HEK293 (cell line): ENCODE results near the gene SLC18B1.

Experiments used
- CTCF ChIA-PET: fragments of 350-600 bp; formaldehyde crosslinking; extraction: SDS; loops from one replicate; lab custom pipeline; 2021; ENCODE audit warnings: antibody characterized with exemption; lab: Yijun Ruan, JAX
- POLR2A ChIA-PET: fragments of 300-600 bp; formaldehyde crosslinking; extraction: SDS; loops from one replicate; lab custom pipeline; 2020; ENCODE audit warnings: antibody characterized with exemption, inconsistent platforms; lab: Yijun Ruan, JAX
- H3K27ac ChIP-seq: fragments of 200-500 bp; sonication (Bioruptor generic); 2 replicates; pipeline ENCODE4 v1.5.1; 2014; ENCODE audit warnings: low read depth, low read length, control low read depth, inconsistent platforms; ENCODE audit errors: extremely low read depth
- H3K36me3 ChIP-seq, 2 experiments: fragments of 200-500 bp in 1 of 2; sonication (Bioruptor generic) in 1 of 2; 1 replicate in 1 of 2; 2 replicates in 1 of 2; pipeline ENCODE4 v1.5.1; 2014 to 2017; ENCODE audit warnings: inconsistent platforms in 2 of 2, low read length in 2 of 2; ENCODE audit not compliant: control insufficient read depth in 2 of 2, insufficient read depth in 1 of 2
- H3K4me1 ChIP-seq: fragments of 200-500 bp; sonication (Bioruptor generic); 2 replicates; pipeline ENCODE4 v1.5.1; 2014; ENCODE audit warnings: mild to moderate bottlenecking, low read length, inconsistent platforms; ENCODE audit not compliant: control insufficient read depth, insufficient read depth
- H3K4me3 ChIP-seq: 2 replicates; pipeline ENCODE4 v1.5.1; 2011; ENCODE audit warnings: low read depth, mild to moderate bottlenecking, control low read depth, low read length, moderate library complexity
- H3K9me3 ChIP-seq: fragments of 200-500 bp; sonication (Bioruptor generic); 2 replicates; pipeline ENCODE4 v1.5.1; 2014; ENCODE audit warnings: low read depth, low read length, inconsistent platforms; ENCODE audit not compliant: control insufficient read depth, insufficient read depth
- BCL11B ChIP-seq: fragments of 450-650 bp; formaldehyde crosslinking; IDR thresholded peaks from 2 replicates; pipeline ENCODE4 v1.5.1; 2016; ENCODE audit warnings: low read depth, missing biosample characterization, missing genetic modification characterization
- EGR2 ChIP-seq: fragments of 450-650 bp; formaldehyde crosslinking; IDR thresholded peaks from 2 replicates; pipeline ENCODE4 v1.5.1; 2016; ENCODE audit warnings: low read depth, missing biosample characterization, missing genetic modification characterization
- GFI1B ChIP-seq: fragments of 450-650 bp; formaldehyde crosslinking; IDR thresholded peaks from 2 replicates; pipeline ENCODE4 v1.5.1; 2016; ENCODE audit warnings: missing biosample characterization, missing genetic modification characterization
- GLIS1 ChIP-seq: fragments of 450-650 bp; formaldehyde crosslinking; IDR thresholded peaks from 2 replicates; pipeline ENCODE4 v1.5.1; 2016; ENCODE audit warnings: missing biosample characterization, missing genetic modification characterization
- GLIS2 ChIP-seq: fragments of 450-650 bp; formaldehyde crosslinking; IDR thresholded peaks from 2 replicates; pipeline ENCODE4 v1.5.1; 2016; ENCODE audit warnings: missing biosample characterization, missing genetic modification characterization
- REPIN1 ChIP-seq: fragments of 450-650 bp; formaldehyde crosslinking; IDR thresholded peaks from 2 replicates; pipeline ENCODE4 v1.5.1; 2017; ENCODE audit warnings: missing biosample characterization, missing genetic modification characterization, low read depth
- SCRT2 ChIP-seq: fragments of 450-650 bp; formaldehyde crosslinking; IDR thresholded peaks from 2 replicates; pipeline ENCODE4 v1.5.1; 2016; ENCODE audit warnings: missing biosample characterization, missing genetic modification characterization
- SETDB1 ChIP-seq: IDR thresholded peaks from one replicate; pipeline ENCODE4 v1.6.1; 2017; ENCODE audit warnings: mild to moderate bottlenecking, low read length, moderate library complexity, mixed read lengths; ENCODE audit not compliant: insufficient read length
- ZEB2 ChIP-seq: fragments of 450-650 bp; formaldehyde crosslinking; IDR thresholded peaks from 2 replicates; pipeline ENCODE4 v1.5.1; 2016; ENCODE audit warnings: missing biosample characterization, missing genetic modification characterization
- ZNF10 ChIP-seq: fragments of 450-650 bp; formaldehyde crosslinking; IDR thresholded peaks from 2 replicates; pipeline ENCODE4 v1.5.1; 2017; ENCODE audit warnings: missing biosample characterization, missing genetic modification characterization
- ZNF169 ChIP-seq: fragments of 450-650 bp; formaldehyde crosslinking; IDR thresholded peaks from 2 replicates; pipeline ENCODE4 v1.5.1; 2016; ENCODE audit warnings: missing biosample characterization, missing genetic modification characterization
- ZNF292 ChIP-seq: fragments of 450-650 bp; formaldehyde crosslinking; IDR thresholded peaks from 2 replicates; pipeline ENCODE4 v1.5.1; 2016; ENCODE audit warnings: low read depth, missing biosample characterization, missing genetic modification characterization, borderline replicate concordance
- ZNF416 ChIP-seq: fragments of 450-650 bp; formaldehyde crosslinking; IDR thresholded peaks from 2 replicates; pipeline ENCODE4 v1.5.1; 2016; ENCODE audit warnings: missing biosample characterization, missing genetic modification characterization
- ZNF423 ChIP-seq: fragments of 450-650 bp; formaldehyde crosslinking; IDR thresholded peaks from 2 replicates; pipeline ENCODE4 v1.5.1; 2016; ENCODE audit warnings: missing biosample characterization, missing genetic modification characterization
- ZNF549 ChIP-seq: fragments of 450-650 bp; IDR thresholded peaks from 2 replicates; pipeline ENCODE4 v1.5.1; 2018; ENCODE audit warnings: missing biosample characterization, missing genetic modification characterization, mild to moderate bottlenecking, inconsistent platforms, moderate library complexity
- ZNF747 ChIP-seq: fragments of 450-650 bp; formaldehyde crosslinking; IDR thresholded peaks from 2 replicates; pipeline ENCODE4 v1.5.1; 2016; ENCODE audit warnings: missing biosample characterization, missing genetic modification characterization
- ZXDB ChIP-seq: fragments of 450-650 bp; formaldehyde crosslinking; IDR thresholded peaks from 2 replicates; pipeline ENCODE4 v1.5.1; 2016; ENCODE audit warnings: missing biosample characterization, missing genetic modification characterization
- TF ChIP-seq, protein P1 (sequence below): fragments of 450-650 bp; formaldehyde crosslinking; IDR thresholded peaks from 2 replicates; pipeline ENCODE4 v1.5.1; 2016; ENCODE audit warnings: missing biosample characterization, missing genetic modification characterization
- TF ChIP-seq, protein P2 (sequence below): fragments of 450-650 bp; formaldehyde crosslinking; IDR thresholded peaks from 2 replicates; pipeline ENCODE4 v1.5.1; 2016; ENCODE audit warnings: missing biosample characterization, missing genetic modification characterization
- TF ChIP-seq, protein P3 (sequence below): fragments of 450-650 bp; formaldehyde crosslinking; IDR thresholded peaks from 2 replicates; pipeline ENCODE4 v1.5.1; 2016; ENCODE audit warnings: missing biosample characterization, missing genetic modification characterization
- TF ChIP-seq, protein P4 (sequence below): fragments of 450-650 bp; formaldehyde crosslinking; IDR thresholded peaks from 2 replicates; pipeline ENCODE4 v1.5.1; 2017; ENCODE audit warnings: missing biosample characterization, missing genetic modification characterization
- TF ChIP-seq, protein P5 (sequence below): sonication (generic); formaldehyde crosslinking; IDR thresholded peaks from 2 replicates; pipeline ENCODE4 v1.8.1; 2022; ENCODE audit warnings: mild to moderate bottlenecking, moderate library complexity, missing genetic modification reagents

Gene SLC18B1

DNA sequence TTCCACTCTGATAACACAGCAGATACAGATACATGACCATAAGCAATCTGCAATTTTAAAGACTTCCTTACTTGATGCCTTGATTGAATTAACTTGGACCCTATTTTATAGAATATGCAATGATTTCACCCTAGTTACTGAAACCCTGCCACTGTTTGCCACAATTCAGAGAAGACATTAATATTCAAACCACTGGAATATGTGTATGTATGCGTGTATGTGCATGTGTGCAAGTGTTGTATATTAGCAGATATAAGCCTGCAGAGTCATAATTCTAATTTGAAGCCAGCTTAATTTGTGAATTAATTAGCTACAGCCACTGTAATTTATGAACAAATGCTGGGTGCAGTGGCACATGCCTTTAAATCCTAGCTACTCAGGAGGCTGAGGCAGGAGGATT is 50.0 kb downstream of the SLC18B1 start (continued):
- no peak for TF ChIP-seq ZNF292 (tag by site-specific recombination)
- no peak for TF ChIP-seq ZNF169 (tag by site-specific recombination)
- TF ChIP-seq ZNF747 (tag by site-specific recombination): no peak
- TF ChIP-seq, all 188 proteins: peak for 0

DNA sequence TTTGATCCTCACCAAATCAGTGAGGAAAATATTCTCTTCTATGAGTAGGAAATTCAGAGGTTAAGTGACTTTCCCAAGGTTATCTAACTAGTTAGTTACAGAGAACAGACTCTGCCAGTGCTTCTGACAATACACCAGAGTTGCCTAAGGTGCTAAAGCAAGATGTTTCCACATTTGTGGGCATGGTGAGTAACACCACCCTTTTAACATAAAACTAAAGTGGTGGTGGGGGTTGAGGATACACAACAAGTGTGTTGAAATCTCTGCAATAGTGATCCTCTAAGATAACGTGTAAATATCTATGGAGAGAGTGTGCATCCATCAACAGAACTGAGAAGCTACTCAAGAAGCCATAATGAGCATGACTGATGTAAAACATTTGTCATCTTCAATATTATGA is 52.4 kb downstream of the SLC18B1 start:
- ChIA-PET POLR2A (no interaction called here), CTCF (interaction anchor here (0.7 to 1.6 kb wide), 2 partner anchors 18 to 163 kb away, joined by 3 to 5 read pairs; no protein-coding TSS in a partner anchor)
- no peak overlapping the region for H3K4me3 ChIP-seq
- TF ChIP-seq SETDB1 (no peak), BCL11B (tag by site-specific recombination) (no peak), GLIS2 (tag by site-specific recombination) (no peak), ZNF416 (tag by site-specific recombination) (no peak), ZNF423 (no peak), EGR2 (no peak), GFI1B (no peak)
- TF ChIP-seq, protein P1, sequence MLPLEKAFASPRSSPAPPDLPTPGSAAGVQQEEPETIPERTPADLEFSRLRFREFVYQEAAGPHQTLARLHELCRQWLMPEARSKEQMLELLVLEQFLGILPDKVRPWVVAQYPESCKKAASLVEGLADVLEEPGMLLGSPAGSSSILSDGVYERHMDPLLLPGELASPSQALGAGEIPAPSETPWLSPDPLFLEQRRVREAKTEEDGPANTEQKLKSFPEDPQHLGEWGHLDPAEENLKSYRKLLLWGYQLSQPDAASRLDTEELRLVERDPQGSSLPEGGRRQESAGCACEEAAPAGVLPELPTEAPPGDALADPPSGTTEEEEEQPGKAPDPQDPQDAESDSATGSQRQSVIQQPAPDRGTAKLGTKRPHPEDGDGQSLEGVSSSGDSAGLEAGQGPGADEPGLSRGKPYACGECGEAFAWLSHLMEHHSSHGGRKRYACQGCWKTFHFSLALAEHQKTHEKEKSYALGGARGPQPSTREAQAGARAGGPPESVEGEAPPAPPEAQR (tag by site-specific recombination): no peak
- TF ChIP-seq, protein P2, sequence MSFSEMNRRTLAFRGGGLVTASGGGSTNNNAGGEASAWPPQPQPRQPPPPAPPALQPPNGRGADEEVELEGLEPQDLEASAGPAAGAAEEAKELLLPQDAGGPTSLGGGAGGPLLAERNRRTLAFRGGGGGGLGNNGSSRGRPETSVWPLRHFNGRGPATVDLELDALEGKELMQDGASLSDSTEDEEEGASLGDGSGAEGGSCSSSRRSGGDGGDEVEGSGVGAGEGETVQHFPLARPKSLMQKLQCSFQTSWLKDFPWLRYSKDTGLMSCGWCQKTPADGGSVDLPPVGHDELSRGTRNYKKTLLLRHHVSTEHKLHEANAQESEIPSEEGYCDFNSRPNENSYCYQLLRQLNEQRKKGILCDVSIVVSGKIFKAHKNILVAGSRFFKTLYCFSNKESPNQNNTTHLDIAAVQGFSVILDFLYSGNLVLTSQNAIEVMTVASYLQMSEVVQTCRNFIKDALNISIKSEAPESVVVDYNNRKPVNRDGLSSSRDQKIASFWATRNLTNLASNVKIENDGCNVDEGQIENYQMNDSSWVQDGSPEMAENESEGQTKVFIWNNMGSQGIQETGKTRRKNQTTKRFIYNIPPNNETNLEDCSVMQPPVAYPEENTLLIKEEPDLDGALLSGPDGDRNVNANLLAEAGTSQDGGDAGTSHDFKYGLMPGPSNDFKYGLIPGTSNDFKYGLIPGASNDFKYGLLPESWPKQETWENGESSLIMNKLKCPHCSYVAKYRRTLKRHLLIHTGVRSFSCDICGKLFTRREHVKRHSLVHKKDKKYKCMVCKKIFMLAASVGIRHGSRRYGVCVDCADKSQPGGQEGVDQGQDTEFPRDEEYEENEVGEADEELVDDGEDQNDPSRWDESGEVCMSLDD (tag by site-specific recombination): no peak
- no peaks in the 10 kb centered on the region for H3K4me1 ChIP-seq
- no peaks in the 10 kb centered on the region for H3K9me3 ChIP-seq
- no peaks in the 10 kb centered on the region for H3K36me3 ChIP-seq
- no peak overlapping the region for H3K27ac ChIP-seq

DNA sequence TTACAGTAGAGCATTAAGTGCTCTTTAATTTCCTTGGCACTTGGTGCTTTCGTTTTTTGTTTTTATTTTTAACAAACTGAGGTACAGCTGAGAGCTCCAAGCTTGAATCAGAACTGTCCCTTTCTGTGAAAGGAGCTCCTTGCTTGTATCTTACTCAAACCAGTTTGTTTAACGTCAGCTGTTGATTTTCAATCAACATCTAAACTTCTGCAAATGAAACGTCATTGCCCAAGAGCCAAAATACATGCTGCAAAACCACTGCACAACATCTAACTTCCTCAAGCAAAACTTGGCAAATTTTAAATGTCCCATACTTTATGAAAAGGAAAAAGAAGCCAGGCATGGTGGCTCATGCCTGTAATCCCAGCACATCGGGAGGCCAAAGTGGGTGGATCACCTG is 55.9 kb downstream of the SLC18B1 start:
- Histone ChIP-seq H3K27ac (no peak overlapping the region), H3K36me3 (no peaks in the 10 kb centered on the region), H3K4me3 (no peak overlapping the region), H3K4me1 (no peaks in the 10 kb centered on the region), H3K9me3 (no peaks in the 10 kb centered on the region)
- TF ChIP-seq ZNF10 (no peak), GLIS1 (tag by site-specific recombination) (no peak), ZNF292 (tag by site-specific recombination) (no peak), REPIN1 (tag by site-specific recombination) (no peak), ZEB2 (tag by site-specific recombination) (no peak), SCRT2 (tag by site-specific recombination) (no peak), ZXDB (tag by site-specific recombination) (no peak)
- ChIA-PET POLR2A (no interaction called here), CTCF (interaction anchor here (0.9 kb wide), 1 partner anchor 51 kb away, joined by 3 read pairs; no protein-coding TSS in a partner anchor)

DNA sequence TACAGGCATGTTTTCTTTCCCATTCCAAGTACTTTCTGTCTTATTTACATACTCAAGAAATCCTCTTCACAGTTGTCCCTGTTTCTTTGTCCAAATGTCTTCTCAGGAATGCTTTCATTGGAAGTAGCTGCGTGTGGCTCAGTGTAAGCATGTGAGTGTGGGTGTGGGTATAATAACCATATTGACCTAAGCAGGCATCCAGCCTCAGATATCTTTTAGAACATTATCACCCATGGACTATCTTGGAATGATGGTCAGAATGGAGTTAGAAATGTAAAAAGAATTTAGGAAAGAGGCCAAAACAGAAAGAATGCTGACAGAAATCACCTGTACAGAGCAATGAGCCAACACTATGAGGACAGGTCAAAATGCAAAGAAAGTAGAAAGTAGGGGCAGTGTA is 57.2 kb downstream of the SLC18B1 start:
- no peaks in the 10 kb centered on the region for H3K36me3 ChIP-seq
- no peaks in the 10 kb centered on the region for H3K9me3 ChIP-seq
- ChIA-PET CTCF (interaction anchor here (1.0 kb wide), 1 partner anchor 26 kb away, joined by 3 read pairs; no protein-coding TSS in a partner anchor), POLR2A (no interaction called here)
- H3K4me1 ChIP-seq: no peaks in the 10 kb centered on the region
- H3K27ac ChIP-seq: no peak overlapping the region
- no peak overlapping the region for H3K4me3 ChIP-seq
- TF ChIP-seq, protein P3, sequence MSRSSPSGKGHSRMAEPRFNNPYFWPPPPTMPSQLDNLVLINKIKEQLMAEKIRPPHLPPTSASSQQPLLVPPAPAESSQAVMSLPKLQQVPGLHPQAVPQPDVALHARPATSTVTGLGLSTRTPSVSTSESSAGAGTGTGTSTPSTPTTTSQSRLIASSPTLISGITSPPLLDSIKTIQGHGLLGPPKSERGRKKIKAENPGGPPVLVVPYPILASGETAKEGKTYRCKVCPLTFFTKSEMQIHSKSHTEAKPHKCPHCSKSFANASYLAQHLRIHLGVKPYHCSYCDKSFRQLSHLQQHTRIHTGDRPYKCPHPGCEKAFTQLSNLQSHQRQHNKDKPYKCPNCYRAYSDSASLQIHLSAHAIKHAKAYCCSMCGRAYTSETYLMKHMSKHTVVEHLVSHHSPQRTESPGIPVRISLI (tag by site-specific recombination): no peak
- TF ChIP-seq ZNF549 (tag by site-specific recombination): no peak
- TF ChIP-seq, protein P4, sequence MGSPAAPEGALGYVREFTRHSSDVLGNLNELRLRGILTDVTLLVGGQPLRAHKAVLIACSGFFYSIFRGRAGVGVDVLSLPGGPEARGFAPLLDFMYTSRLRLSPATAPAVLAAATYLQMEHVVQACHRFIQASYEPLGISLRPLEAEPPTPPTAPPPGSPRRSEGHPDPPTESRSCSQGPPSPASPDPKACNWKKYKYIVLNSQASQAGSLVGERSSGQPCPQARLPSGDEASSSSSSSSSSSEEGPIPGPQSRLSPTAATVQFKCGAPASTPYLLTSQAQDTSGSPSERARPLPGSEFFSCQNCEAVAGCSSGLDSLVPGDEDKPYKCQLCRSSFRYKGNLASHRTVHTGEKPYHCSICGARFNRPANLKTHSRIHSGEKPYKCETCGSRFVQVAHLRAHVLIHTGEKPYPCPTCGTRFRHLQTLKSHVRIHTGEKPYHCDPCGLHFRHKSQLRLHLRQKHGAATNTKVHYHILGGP (tag by site-specific recombination): no peak
- TF ChIP-seq, protein P5, sequence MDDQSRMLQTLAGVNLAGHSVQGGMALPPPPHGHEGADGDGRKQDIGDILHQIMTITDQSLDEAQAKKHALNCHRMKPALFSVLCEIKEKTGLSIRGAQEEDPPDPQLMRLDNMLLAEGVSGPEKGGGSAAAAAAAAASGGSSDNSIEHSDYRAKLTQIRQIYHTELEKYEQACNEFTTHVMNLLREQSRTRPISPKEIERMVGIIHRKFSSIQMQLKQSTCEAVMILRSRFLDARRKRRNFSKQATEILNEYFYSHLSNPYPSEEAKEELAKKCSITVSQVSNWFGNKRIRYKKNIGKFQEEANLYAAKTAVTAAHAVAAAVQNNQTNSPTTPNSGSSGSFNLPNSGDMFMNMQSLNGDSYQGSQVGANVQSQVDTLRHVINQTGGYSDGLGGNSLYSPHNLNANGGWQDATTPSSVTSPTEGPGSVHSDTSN (CRISPR knock-in tag): no peak
